ENCODE data around the gene CCT8. TPM values are rescaled to one million over a fixed set of nuclear protein-coding genes. Genes with fewer than 3 reads are reported as not detected.

The CCT8 gene
- total and polyA plus RNA-seq, 2 of the 4 experiments (the other 2 are of a cell fraction) = 172 to 192 TPM

DNA sequence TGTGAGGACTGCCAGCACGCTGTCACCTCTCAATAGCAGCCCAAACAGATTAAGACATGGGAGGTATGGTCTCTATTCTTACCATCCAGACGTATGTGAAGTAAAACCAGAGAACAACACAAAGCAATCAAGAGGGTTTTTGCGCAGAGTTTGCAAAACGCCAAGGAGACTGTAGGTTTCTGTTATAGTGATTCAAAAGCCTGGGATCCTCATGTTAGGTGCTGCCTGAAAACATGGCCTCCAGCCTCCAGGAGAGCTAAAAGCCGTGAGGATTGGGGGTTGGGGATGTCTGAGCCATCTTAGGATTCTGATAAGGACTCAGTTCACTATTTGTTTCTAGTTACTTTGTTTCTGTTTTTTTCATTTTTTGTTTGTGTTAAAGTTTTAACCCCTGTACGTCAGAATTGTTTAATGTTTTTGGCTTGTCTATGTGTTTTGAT is 4.2 kb upstream of the CCT8 start:
- peak overlapping the region; percentile 82; the same call in 1 of the 2 replicates for H3K56ac ChIP-seq (ENCODE audit: extremely low read depth, insufficient read depth, low read length)
- peak overlapping the region; percentile 95 for H3K4me2 ChIP-seq (ENCODE audit: low read depth, low read length)
- no CpG with 5 or more reads among the region's 6 CpGs for WGBS, 2 experiments (ENCODE audit: extremely low coverage in 2 of 2, insufficient read length in 1 of 2)
- peak overlapping the region; percentile 80 for H4K91ac ChIP-seq (ENCODE audit: insufficient read depth, low read depth, low read length)
- dilution Hi-C loops (cut with HindIII; ENCODE audit: low sequenced_read_pairs, unreplicated experiment) (no loop called here), intact Hi-C loops (cut with micrococcal nuclease) (no loop called here), in situ Hi-C loops (cut with MboI; ENCODE audit: low sequenced_read_pairs) (loop anchor here (25.0 kb wide), 1 partner anchor 2010 kb away; no protein-coding TSS in a partner anchor)
- ATAC-seq (ENCODE audit: low read depth) (peak; percentile 16; the same call in 1 of the 2 replicates), DNase-seq (peak; percentile 48)
- peaks cover 10% of the 10 kb centered on the region for H3K4me1 ChIP-seq (ENCODE audit: control insufficient read depth, insufficient read depth, low read length)
- ChIA-PET CTCF (no interaction called here), POLR2A (ENCODE audit: unreplicated experiment) (no interaction called here)
- H2BK20ac ChIP-seq (ENCODE audit: low read depth, low read length) = peak overlapping the region; percentile 83
- peaks cover 0 to 18% of the 10 kb centered on the region in 2 experiments; a peak in 2 of 4 replicates for H3K79me1 ChIP-seq (ENCODE audit: low read depth in 1 of 2, low read length in 2 of 2)
- 0 out of 2 replicates have a peak overlapping the region, but pooled peaks have one; percentile 17 for H2AK5ac ChIP-seq (ENCODE audit: low read depth, low read length)
- H4K20me1 ChIP-seq (ENCODE audit: insufficient read depth, low read length) = peaks cover 8% of the 10 kb centered on the region
- H3K9me3 ChIP-seq (ENCODE audit: control insufficient read depth, insufficient read depth, low read length) = no peaks in the 10 kb centered on the region
- H2BK5ac ChIP-seq (ENCODE audit: low read depth, low read length, poor library complexity, severe bottlenecking) = peak overlapping the region; percentile 73
- peak overlapping the region; percentile 82 for H2AFZ ChIP-seq (replicated peaks; ENCODE audit: low read length, poor library complexity)
- TF ChIP-seq, protein P1, sequence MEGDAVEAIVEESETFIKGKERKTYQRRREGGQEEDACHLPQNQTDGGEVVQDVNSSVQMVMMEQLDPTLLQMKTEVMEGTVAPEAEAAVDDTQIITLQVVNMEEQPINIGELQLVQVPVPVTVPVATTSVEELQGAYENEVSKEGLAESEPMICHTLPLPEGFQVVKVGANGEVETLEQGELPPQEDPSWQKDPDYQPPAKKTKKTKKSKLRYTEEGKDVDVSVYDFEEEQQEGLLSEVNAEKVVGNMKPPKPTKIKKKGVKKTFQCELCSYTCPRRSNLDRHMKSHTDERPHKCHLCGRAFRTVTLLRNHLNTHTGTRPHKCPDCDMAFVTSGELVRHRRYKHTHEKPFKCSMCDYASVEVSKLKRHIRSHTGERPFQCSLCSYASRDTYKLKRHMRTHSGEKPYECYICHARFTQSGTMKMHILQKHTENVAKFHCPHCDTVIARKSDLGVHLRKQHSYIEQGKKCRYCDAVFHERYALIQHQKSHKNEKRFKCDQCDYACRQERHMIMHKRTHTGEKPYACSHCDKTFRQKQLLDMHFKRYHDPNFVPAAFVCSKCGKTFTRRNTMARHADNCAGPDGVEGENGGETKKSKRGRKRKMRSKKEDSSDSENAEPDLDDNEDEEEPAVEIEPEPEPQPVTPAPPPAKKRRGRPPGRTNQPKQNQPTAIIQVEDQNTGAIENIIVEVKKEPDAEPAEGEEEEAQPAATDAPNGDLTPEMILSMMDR (conservative IDR thresholded peaks at IDR 0.05; ENCODE audit: low read depth, low read length) = no peak
- TF ChIP-seq FOS (IDR thresholded peaks at IDR 0.05; ENCODE audit: low read depth, low read length) (no peak), RFX5 (IDR thresholded peaks at IDR 0.05; ENCODE audit: low read depth, low read length) (no peak)
- peak overlapping the region; percentile 64 for H3K9ac ChIP-seq (ENCODE audit: low read depth, low read length)
- peaks cover 9% of the 10 kb centered on the region for H3K9me1 ChIP-seq (ENCODE audit: insufficient read depth, low read length)
- peak overlapping the region; percentile 93 for H2BK120ac ChIP-seq (ENCODE audit: low read depth, low read length)
- H4K5ac ChIP-seq (ENCODE audit: low read depth, low read length) = peak overlapping the region; percentile 93
- H3K4ac ChIP-seq (ENCODE audit: low read depth, low read length) = peak overlapping the region; percentile 83
- H4K8ac ChIP-seq (ENCODE audit: low read depth in 2 of 2, low read length in 2 of 2) = peak overlapping the region; percentile 54 to 83
- H3K27me3 ChIP-seq (ENCODE audit: control insufficient read depth, insufficient read depth, low read length) = no peaks in the 10 kb centered on the region
- no peaks in the 10 kb centered on the region for H3K36me3 ChIP-seq (ENCODE audit: control insufficient read depth, insufficient read depth, low read length)
- H3K27ac ChIP-seq (ENCODE audit: insufficient read depth, low read length) = peak overlapping the region; percentile 62
- peak overlapping the region; percentile 96 for H3K14ac ChIP-seq (replicated peaks; ENCODE audit: low read depth, low read length)
- peak overlapping the region; percentile 35 for H3K4me3 ChIP-seq (ENCODE audit: insufficient read depth, low read depth, low read length)
- peak overlapping the region; percentile 96 for H3K18ac ChIP-seq (ENCODE audit: low read depth, low read length)
- peak overlapping the region; percentile 84 for H3K23ac ChIP-seq (ENCODE audit: low read depth, low read length)
- H2AK9ac ChIP-seq (replicated peaks; ENCODE audit: low read depth, low read length, poor library complexity) = peak overlapping the region; percentile 6
- BruUV-seq (replicated peaks) = no TSS peak
- peak overlapping the region; percentile 48; the same call in 2 of the 3 replicates for H2BK15ac ChIP-seq (ENCODE audit: low read depth, low read length)

All from IMR-90 (cell line).